ENCODE results near the gene RALGAPB. TPM values are rescaled to one million over a fixed set of nuclear protein-coding genes. Genes with fewer than 3 reads are reported as not detected.

Gene RALGAPB
- total RNA-seq, 3 donors from 2014 or later: 32.8 to 73.6 (median 58.0) TPM

DNA sequence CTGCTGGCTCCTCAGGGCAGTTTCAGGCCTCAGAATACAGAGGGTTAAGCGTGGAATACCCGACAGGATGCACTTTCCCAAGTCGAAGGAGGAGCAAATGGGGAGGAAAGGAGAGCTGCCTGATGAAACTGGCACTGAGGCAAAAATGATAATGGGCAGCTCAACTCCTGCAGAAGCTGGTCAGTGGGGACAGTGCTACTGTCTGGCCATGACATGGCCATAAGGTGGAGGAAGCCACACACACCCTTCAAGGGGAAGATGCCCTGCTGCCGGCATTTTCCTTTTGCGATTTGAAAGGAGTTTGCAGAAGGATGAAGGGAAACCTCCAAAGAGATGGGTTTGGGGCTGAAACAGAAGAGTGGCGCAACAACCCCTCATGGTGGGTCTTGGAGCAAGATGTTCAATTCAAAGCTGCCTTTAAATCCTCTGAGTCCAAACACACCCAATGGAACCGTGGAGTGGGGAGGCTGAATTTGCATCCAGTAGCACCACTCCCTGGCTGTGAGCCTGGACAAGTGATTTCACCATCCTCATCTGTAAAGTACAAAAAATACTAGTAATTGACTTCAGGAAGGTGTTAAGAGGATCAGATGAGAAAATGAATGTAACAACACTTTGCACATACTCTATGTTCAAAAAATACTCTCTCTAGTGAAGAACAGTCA is 111.6 kb downstream of the RALGAPB start:
- no peaks in the 10 kb centered on the region for H3K27me3 ChIP-seq
- TF ChIP-seq, protein P1, sequence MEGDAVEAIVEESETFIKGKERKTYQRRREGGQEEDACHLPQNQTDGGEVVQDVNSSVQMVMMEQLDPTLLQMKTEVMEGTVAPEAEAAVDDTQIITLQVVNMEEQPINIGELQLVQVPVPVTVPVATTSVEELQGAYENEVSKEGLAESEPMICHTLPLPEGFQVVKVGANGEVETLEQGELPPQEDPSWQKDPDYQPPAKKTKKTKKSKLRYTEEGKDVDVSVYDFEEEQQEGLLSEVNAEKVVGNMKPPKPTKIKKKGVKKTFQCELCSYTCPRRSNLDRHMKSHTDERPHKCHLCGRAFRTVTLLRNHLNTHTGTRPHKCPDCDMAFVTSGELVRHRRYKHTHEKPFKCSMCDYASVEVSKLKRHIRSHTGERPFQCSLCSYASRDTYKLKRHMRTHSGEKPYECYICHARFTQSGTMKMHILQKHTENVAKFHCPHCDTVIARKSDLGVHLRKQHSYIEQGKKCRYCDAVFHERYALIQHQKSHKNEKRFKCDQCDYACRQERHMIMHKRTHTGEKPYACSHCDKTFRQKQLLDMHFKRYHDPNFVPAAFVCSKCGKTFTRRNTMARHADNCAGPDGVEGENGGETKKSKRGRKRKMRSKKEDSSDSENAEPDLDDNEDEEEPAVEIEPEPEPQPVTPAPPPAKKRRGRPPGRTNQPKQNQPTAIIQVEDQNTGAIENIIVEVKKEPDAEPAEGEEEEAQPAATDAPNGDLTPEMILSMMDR (IDR thresholded peaks at IDR 0.05): no peak
- TF ChIP-seq POLR2A (IDR thresholded peaks at IDR 0.05) (no peak), POLR2AphosphoS5 (IDR thresholded peaks at IDR 0.05) (no peak)
- H3K4me1 ChIP-seq: no peaks in the 10 kb centered on the region
- H3K9me3 ChIP-seq: no peaks in the 10 kb centered on the region
- no peaks in the 10 kb centered on the region for H3K36me3 ChIP-seq
- intact Hi-C loops (cut with DNase I; ENCODE audit: low total_unique reads): no loop called here
- no peak overlapping the region for H3K4me3 ChIP-seq
- H3K27ac ChIP-seq: no peak overlapping the region
- no peak for DNase-seq (ENCODE audit: low spot score in 2 of 2)

GRCh38 chr20:38585404-38586180 is 112.9 kb downstream of the RALGAPB start:
- intact Hi-C loops (cut with DNase I; ENCODE audit: low total_unique reads): no loop called here
- TF ChIP-seq POLR2AphosphoS5 (IDR thresholded peaks at IDR 0.05) (no peak), POLR2A (IDR thresholded peaks at IDR 0.05) (no peak)
- TF ChIP-seq, protein P1 (IDR thresholded peaks at IDR 0.05): no peak
- no peaks in the 10 kb centered on the region for H3K27me3 ChIP-seq
- no peaks in the 10 kb centered on the region for H3K4me1 ChIP-seq
- no peak for DNase-seq (ENCODE audit: low spot score in 2 of 2)
- no peaks in the 10 kb centered on the region for H3K9me3 ChIP-seq
- no peak overlapping the region for H3K27ac ChIP-seq
- no peaks in the 10 kb centered on the region for H3K36me3 ChIP-seq
- no peak overlapping the region for H3K4me3 ChIP-seq

GRCh38 chr20:38586181-38586525 is 113.5 kb downstream of the RALGAPB start:
- no peaks in the 10 kb centered on the region for H3K4me1 ChIP-seq
- no peaks in the 10 kb centered on the region for H3K27me3 ChIP-seq
- no peaks in the 10 kb centered on the region for H3K36me3 ChIP-seq
- no peak for TF ChIP-seq POLR2AphosphoS5 (IDR thresholded peaks at IDR 0.05)
- TF ChIP-seq, protein P1 (IDR thresholded peaks at IDR 0.05): no peak
- no peak for TF ChIP-seq POLR2A (IDR thresholded peaks at IDR 0.05)
- no peak overlapping the region for H3K4me3 ChIP-seq
- H3K27ac ChIP-seq: no peak overlapping the region
- DNase-seq (ENCODE audit: low spot score in 2 of 2): no peak
- intact Hi-C loops (cut with DNase I; ENCODE audit: low total_unique reads): no loop called here
- no peaks in the 10 kb centered on the region for H3K9me3 ChIP-seq

- Histone ChIP-seq H3K9me3 (no peaks in the 10 kb centered on the region), H3K27ac (no peak overlapping the region), H3K36me3 (no peaks in the 10 kb centered on the region), H3K4me3 (no peak overlapping the region), H3K4me1 (no peaks in the 10 kb centered on the region), H3K27me3 (no peaks in the 10 kb centered on the region)
- TF ChIP-seq POLR2AphosphoS5 (IDR thresholded peaks at IDR 0.05) (no peak), POLR2A (IDR thresholded peaks at IDR 0.05) (no peak)
- TF ChIP-seq, protein P1 (IDR thresholded peaks at IDR 0.05): no peak
- DNase-seq (ENCODE audit: low spot score in 2 of 2): no peak
- intact Hi-C loops (cut with DNase I; ENCODE audit: low total_unique reads): no loop called here
Measured at GRCh38 chr20:38588303-38588702, 115.7 kb downstream of the RALGAPB start.

GRCh38 chr20:38589351-38589750 is 116.7 kb downstream of the RALGAPB start:
- intact Hi-C loops (cut with DNase I; ENCODE audit: low total_unique reads): no loop called here
- DNase-seq (ENCODE audit: low spot score in 2 of 2): no peak
- Histone ChIP-seq H3K27me3 (no peaks in the 10 kb centered on the region), H3K4me1 (no peaks in the 10 kb centered on the region), H3K36me3 (no peaks in the 10 kb centered on the region), H3K27ac (no peak overlapping the region), H3K4me3 (no peak overlapping the region), H3K9me3 (no peaks in the 10 kb centered on the region)
- no peak for TF ChIP-seq POLR2AphosphoS5 (IDR thresholded peaks at IDR 0.05)
- TF ChIP-seq, protein P1 (IDR thresholded peaks at IDR 0.05): no peak
- TF ChIP-seq POLR2A (IDR thresholded peaks at IDR 0.05): no peak

Measured in breast epithelium (tissue), 4 donors.